Measurements from ENCODE around the gene MEGF11.

- TF ChIP-seq ELF4 (IDR thresholded peaks at IDR 0.05) (no peak), SP1 (IDR thresholded peaks at IDR 0.05) (no peak), BHLHE40 (IDR thresholded peaks at IDR 0.05; ENCODE audit: borderline replicate concordance) (no peak), TARDBP (IDR thresholded peaks at IDR 0.05) (no peak), ARNT (IDR thresholded peaks at IDR 0.05) (no peak), LEF1 (IDR thresholded peaks at IDR 0.05; ENCODE audit: borderline replicate concordance) (no peak), NFRKB (IDR thresholded peaks at IDR 0.05) (no peak), ZNF384 (IDR thresholded peaks at IDR 0.05) (no peak)
These were observed 215.0 kb downstream of the MEGF11 start for GRCh38 chr15:66038387-66039116.
